Esophagus squamous epithelium (tissue), 4 donors: Measurements from ENCODE around the gene WDPCP.

Experiments used
- POLR2A ChIP-seq, 4 donors: fragments of 450-650 bp; IDR thresholded peaks; one replicate each; pipeline ENCODE4 v1.6.1; 2017; ENCODE audit warnings: antibody characterized with exemption in 4 of 4, mild to moderate bottlenecking in 4 of 4, moderate library complexity in 3 of 4
- TF ChIP-seq, protein P1 (sequence below), 6 experiments: fragments of 450-650 bp in 4 of 6; fragments of 200-600 bp in 2 of 6; sonication (generic) in 2 of 6; IDR thresholded peaks; one replicate each; pipeline ENCODE4 v1.5.1; 2016 to 2019; ENCODE audit warnings: antibody characterized with exemption in 6 of 6, mild to moderate bottlenecking in 4 of 6, moderate library complexity in 4 of 6

DNA sequence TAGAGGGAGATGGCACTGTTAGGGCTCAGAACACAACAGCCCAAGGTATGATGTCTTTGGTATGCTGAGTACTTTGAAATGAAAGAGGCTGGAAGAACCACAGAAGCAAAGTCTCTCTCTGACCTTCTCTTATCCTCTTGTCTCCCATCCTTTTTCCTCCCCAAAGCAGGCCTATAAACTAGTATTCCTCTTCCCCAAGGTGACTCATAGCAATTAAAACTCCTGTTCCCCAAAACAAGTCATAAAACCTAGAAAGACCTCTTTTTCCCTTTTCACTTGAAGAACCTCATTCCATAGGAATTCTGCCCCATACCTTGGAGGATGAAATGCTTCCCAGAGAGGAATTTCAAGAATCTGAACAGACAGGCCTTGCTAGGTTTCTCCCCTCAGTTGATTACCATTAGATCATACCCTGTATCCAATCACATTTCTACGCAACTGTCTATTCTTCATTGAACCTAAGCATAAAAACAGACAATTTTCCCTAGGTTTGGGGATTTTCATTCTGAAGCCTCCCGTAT lies 26.2 kb upstream of the WDPCP start:
- TF ChIP-seq, protein P1, sequence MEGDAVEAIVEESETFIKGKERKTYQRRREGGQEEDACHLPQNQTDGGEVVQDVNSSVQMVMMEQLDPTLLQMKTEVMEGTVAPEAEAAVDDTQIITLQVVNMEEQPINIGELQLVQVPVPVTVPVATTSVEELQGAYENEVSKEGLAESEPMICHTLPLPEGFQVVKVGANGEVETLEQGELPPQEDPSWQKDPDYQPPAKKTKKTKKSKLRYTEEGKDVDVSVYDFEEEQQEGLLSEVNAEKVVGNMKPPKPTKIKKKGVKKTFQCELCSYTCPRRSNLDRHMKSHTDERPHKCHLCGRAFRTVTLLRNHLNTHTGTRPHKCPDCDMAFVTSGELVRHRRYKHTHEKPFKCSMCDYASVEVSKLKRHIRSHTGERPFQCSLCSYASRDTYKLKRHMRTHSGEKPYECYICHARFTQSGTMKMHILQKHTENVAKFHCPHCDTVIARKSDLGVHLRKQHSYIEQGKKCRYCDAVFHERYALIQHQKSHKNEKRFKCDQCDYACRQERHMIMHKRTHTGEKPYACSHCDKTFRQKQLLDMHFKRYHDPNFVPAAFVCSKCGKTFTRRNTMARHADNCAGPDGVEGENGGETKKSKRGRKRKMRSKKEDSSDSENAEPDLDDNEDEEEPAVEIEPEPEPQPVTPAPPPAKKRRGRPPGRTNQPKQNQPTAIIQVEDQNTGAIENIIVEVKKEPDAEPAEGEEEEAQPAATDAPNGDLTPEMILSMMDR (IDR thresholded peaks at IDR 0.05): no peak
- TF ChIP-seq POLR2A (IDR thresholded peaks at IDR 0.05): no peak
